Mesendoderm (in vitro differentiated cells): ENCODE data around the gene RIMKLB.

Source experiments
- DNase-seq: peaks from one replicate; pipeline ENCODE4 v3.0.0; 2013
- H2AK5ac ChIP-seq: 2 replicates; pipeline ENCODE4 v1.6.1; 2013; ENCODE audit warnings: low read length, inconsistent platforms
- H2BK120ac ChIP-seq: 2 replicates; pipeline ENCODE4 v1.6.1; 2013; ENCODE audit warnings: low read depth, mild to moderate bottlenecking, low read length, moderate library complexity, mixed read lengths
- H2BK15ac ChIP-seq: replicated peaks from 2 replicates; pipeline ENCODE4 v1.6.1; 2013; ENCODE audit warnings: low read depth, mild to moderate bottlenecking, moderate library complexity
- H2BK5ac ChIP-seq: 2 replicates; pipeline ENCODE4 v1.6.1; 2013; ENCODE audit warnings: low read length, inconsistent platforms
- H3K18ac ChIP-seq: 2 replicates; pipeline ENCODE4 v1.6.1; 2013; ENCODE audit warnings: mild to moderate bottlenecking, low read length, mixed read lengths
- H3K23ac ChIP-seq: one replicate; pipeline ENCODE4 v1.6.1; 2013; ENCODE audit warnings: low read length
- H3K27ac ChIP-seq: 2 replicates; pipeline ENCODE4 v1.5.1; 2013; ENCODE audit warnings: low read depth, mild to moderate bottlenecking, inconsistent platforms, low read length, moderate library complexity
- H3K27me3 ChIP-seq: 2 replicates; pipeline ENCODE4 v1.6.1; 2013; ENCODE audit warnings: low read length, control low read depth, mild to moderate bottlenecking, inconsistent platforms; ENCODE audit not compliant: insufficient read depth, poor library complexity
- H3K36me3 ChIP-seq: 2 replicates; pipeline ENCODE4 v1.6.1; 2013; ENCODE audit warnings: low read length, inconsistent platforms; ENCODE audit not compliant: control insufficient read depth, insufficient read depth
- H3K4ac ChIP-seq: one replicate; pipeline ENCODE4 v1.6.1; 2013; ENCODE audit warnings: low read depth, mild to moderate bottlenecking, low read length, moderate library complexity
- H3K4me1 ChIP-seq: 2 replicates; pipeline ENCODE4 v1.6.1; 2013; ENCODE audit warnings: low read depth, low read length, inconsistent platforms; ENCODE audit not compliant: control insufficient read depth
- H3K4me2 ChIP-seq: 2 replicates; pipeline ENCODE4 v1.6.1; 2013; ENCODE audit warnings: low read length
- H3K4me3 ChIP-seq: 2 replicates; pipeline ENCODE4 v1.5.1; 2013; ENCODE audit warnings: mild to moderate bottlenecking, low read length
- H3K56ac ChIP-seq: one replicate; pipeline ENCODE4 v1.6.1; 2013; ENCODE audit warnings: low read length
- H3K79me1 ChIP-seq: 2 replicates; pipeline ENCODE4 v1.6.1; 2013; ENCODE audit warnings: low read length, inconsistent platforms
- H3K79me2 ChIP-seq: 2 replicates; pipeline ENCODE4 v1.6.1; 2013; ENCODE audit warnings: mild to moderate bottlenecking, low read length; ENCODE audit not compliant: control insufficient read depth, insufficient read depth
- H3K9ac ChIP-seq: 2 replicates; pipeline ENCODE4 v1.6.1; 2013; ENCODE audit warnings: low read length, inconsistent platforms
- H4K5ac ChIP-seq: one replicate; pipeline ENCODE4 v1.6.1; 2013; ENCODE audit warnings: low read length
- H4K8ac ChIP-seq: one replicate; pipeline ENCODE4 v1.6.1; 2013; ENCODE audit warnings: low read depth, mild to moderate bottlenecking, control low read depth, low read length, moderate library complexity
- WGBS: extraction: QIAGEN DNeasy Blood & Tissue Kit; methylation state at CpG from one replicate; pipeline ENCODE4 v1.1.7; 2013; ENCODE audit warnings: low lambda C conversion rate, missing lambda C conversion rate; ENCODE audit not compliant: insufficient coverage; ENCODE audit errors: extremely low coverage; 5-methylcytosine and 5-hydroxymethylcytosine counted together

Gene RIMKLB

GRCh38 chr12:8699714-8700113, 1.9 kb downstream of the RIMKLB start:
- peak overlapping the region; percentile 69 for H3K56ac ChIP-seq
- no peak overlapping the region for H3K4me3 ChIP-seq
- no peak overlapping the region for H4K5ac ChIP-seq
- no peak overlapping the region for H2BK120ac ChIP-seq
- WGBS, result no CpG with 5 or more reads among the region's 4 CpGs
- no peak overlapping the region for H3K18ac ChIP-seq
- H2BK15ac ChIP-seq, result no peak overlapping the region
- no peak overlapping the region for H3K4ac ChIP-seq
- no peaks in the 10 kb centered on the region for H3K36me3 ChIP-seq
- peak overlapping the region; percentile 65 for H3K4me2 ChIP-seq
- peak; percentile 73 for DNase-seq
- no peak overlapping the region for H2BK5ac ChIP-seq
- no peak overlapping the region for H2AK5ac ChIP-seq
- H3K27ac ChIP-seq, result no peak overlapping the region
- H3K23ac ChIP-seq, result no peak overlapping the region
- H3K79me1 ChIP-seq, result peaks cover 2% of the 10 kb centered on the region
- peaks cover 51% of the 10 kb centered on the region for H3K79me2 ChIP-seq
- H3K27me3 ChIP-seq, result no peaks in the 10 kb centered on the region
- peak overlapping the region; percentile 61 for H3K9ac ChIP-seq
- no peak overlapping the region for H4K8ac ChIP-seq
- H3K4me1 ChIP-seq, result peaks cover 2% of the 10 kb centered on the region

GRCh38 chr12:8701046-8701660, 3.4 kb downstream of the RIMKLB start:
- WGBS, result 100% methylated on average over 2 of the region's 6 CpGs

GRCh38 chr12:8702159-8702558, 4.4 kb downstream of the RIMKLB start:
- Histone ChIP-seq H3K9ac (no peak overlapping the region), H2BK120ac (no peak overlapping the region), H3K36me3 (no peaks in the 10 kb centered on the region), H3K4ac (no peak overlapping the region), H4K8ac (no peak overlapping the region), H3K27me3 (no peaks in the 10 kb centered on the region), H3K27ac (no peak overlapping the region), H3K23ac (no peak overlapping the region), H3K4me2 (no peak overlapping the region), H3K4me3 (no peak overlapping the region), H3K4me1 (peaks cover 2% of the 10 kb centered on the region), H4K5ac (no peak overlapping the region), H2BK15ac (no peak overlapping the region), H3K79me2 (peaks cover 67% of the 10 kb centered on the region), H3K79me1 (peaks cover 3% of the 10 kb centered on the region), H3K56ac (no peak overlapping the region), H2AK5ac (no peak overlapping the region), H2BK5ac (no peak overlapping the region), H3K18ac (no peak overlapping the region)
- no CpG with 5 or more reads among the region's 4 CpGs for WGBS
- no peak for DNase-seq

More at GRCh38 chr12:8701046-8701660, 3.4 kb downstream of the RIMKLB start:
- Histone ChIP-seq H4K8ac (no peak overlapping the region), H3K18ac (no peak overlapping the region), H4K5ac (no peak overlapping the region), H3K27me3 (no peaks in the 10 kb centered on the region), H2AK5ac (no peak overlapping the region), H2BK120ac (no peak overlapping the region), H3K36me3 (no peaks in the 10 kb centered on the region), H3K9ac (no peak overlapping the region), H3K4me1 (peaks cover 2% of the 10 kb centered on the region), H3K79me2 (peaks cover 60% of the 10 kb centered on the region), H3K56ac (no peak overlapping the region), H3K23ac (no peak overlapping the region), H3K4me3 (no peak overlapping the region), H3K4ac (no peak overlapping the region), H3K4me2 (no peak overlapping the region), H3K79me1 (peaks cover 3% of the 10 kb centered on the region), H3K27ac (no peak overlapping the region), H2BK15ac (no peak overlapping the region), H2BK5ac (no peak overlapping the region)
- no peak for DNase-seq

DNA sequence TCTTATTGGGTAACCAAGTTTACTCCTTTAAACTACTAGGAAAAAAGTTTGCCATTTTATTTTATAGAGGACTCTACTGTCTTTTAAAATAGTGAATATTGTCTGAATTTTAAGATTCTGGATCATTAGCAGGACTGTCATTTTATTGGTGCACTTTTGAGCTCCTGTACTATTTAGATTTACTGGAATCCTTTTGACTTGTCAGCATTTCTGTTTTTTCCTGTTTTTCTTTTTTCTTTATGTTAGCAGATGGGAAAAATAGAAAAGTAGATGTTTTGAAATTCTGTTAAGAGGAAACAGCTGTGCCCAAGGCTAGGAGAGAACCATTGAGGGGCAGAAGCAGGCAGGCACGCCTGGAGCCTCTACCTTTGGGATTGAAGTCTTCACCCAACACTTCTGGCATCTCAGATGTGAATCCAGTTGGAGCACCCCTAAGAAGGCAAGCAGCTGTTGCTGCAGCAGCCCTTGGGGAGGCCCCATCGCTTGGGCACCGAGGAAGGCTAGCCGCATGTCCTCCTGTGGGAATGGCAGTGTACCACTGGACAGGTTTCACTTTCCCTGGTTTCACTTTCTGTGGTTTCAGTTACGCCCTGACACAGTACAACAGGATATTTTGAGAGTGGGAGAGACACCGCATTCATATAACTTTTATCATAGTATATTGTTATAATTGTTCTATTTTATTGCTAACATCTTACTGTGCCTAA, 11.5 kb downstream of the RIMKLB start:
- H3K27ac ChIP-seq, result no peak overlapping the region
- peaks cover 12% of the 10 kb centered on the region for H3K79me1 ChIP-seq
- no peak overlapping the region for H4K8ac ChIP-seq
- no peak overlapping the region for H3K9ac ChIP-seq
- H3K4me2 ChIP-seq, result no peak overlapping the region
- peaks cover 2% of the 10 kb centered on the region for H3K36me3 ChIP-seq
- H2AK5ac ChIP-seq, result no peak overlapping the region
- H3K4me3 ChIP-seq, result no peak overlapping the region
- H3K27me3 ChIP-seq, result no peaks in the 10 kb centered on the region
- no peak for DNase-seq
- H3K79me2 ChIP-seq, result peaks cover 57% of the 10 kb centered on the region
- H3K18ac ChIP-seq, result no peak overlapping the region
- no peak overlapping the region for H3K4ac ChIP-seq
- no peaks in the 10 kb centered on the region for H3K4me1 ChIP-seq
- H2BK120ac ChIP-seq, result no peak overlapping the region
- WGBS, result no CpG with 5 or more reads among the region's 6 CpGs
- no peak overlapping the region for H4K5ac ChIP-seq
- no peak overlapping the region for H2BK5ac ChIP-seq
- no peak overlapping the region for H2BK15ac ChIP-seq
- no peak overlapping the region for H3K23ac ChIP-seq
- H3K56ac ChIP-seq, result no peak overlapping the region

GRCh38 chr12:8712572-8712971, 14.8 kb downstream of the RIMKLB start:
- Histone ChIP-seq H3K18ac (no peak overlapping the region), H3K79me2 (peaks cover 36% of the 10 kb centered on the region), H3K4me3 (no peak overlapping the region), H3K27me3 (no peaks in the 10 kb centered on the region), H3K56ac (no peak overlapping the region), H3K79me1 (peaks cover 8% of the 10 kb centered on the region), H3K23ac (no peak overlapping the region), H3K36me3 (peaks cover 2% of the 10 kb centered on the region), H3K4me1 (no peaks in the 10 kb centered on the region), H3K9ac (no peak overlapping the region), H3K4me2 (no peak overlapping the region), H4K5ac (no peak overlapping the region), H2AK5ac (no peak overlapping the region), H3K4ac (no peak overlapping the region), H2BK15ac (no peak overlapping the region), H2BK120ac (no peak overlapping the region), H2BK5ac (no peak overlapping the region), H3K27ac (no peak overlapping the region), H4K8ac (no peak overlapping the region)
- no CpG with 5 or more reads among the region's 2 CpGs for WGBS
- DNase-seq, result no peak
